Ovary (tissue), 9 donors: Measurements from ENCODE around the gene ARHGEF18. TPM values are rescaled to one million over a fixed set of nuclear protein-coding genes. Genes with fewer than 3 reads are reported as not detected.
A peak's percentile ranks its signal among the peaks of the same experiment; 100 is the strongest.
"Not testable (repeated sequence)": the region's sequence is repeated elsewhere in the genome, so short reads cannot be mapped to it uniquely, and the experiment has no call there.

ENCODE experiments used
- DNase-seq, 5 donors: peaks; one replicate each; pipeline ENCODE4 v3.0.0-alpha.2; 2019 to 2020
- H3K27ac ChIP-seq, 2 donors: fragments of 200-600 bp; one replicate each; pipeline versions ENCODE4 v1.5.1 to v1.8.0; 2019 to 2022
- H3K27me3 ChIP-seq: fragments of 200-600 bp; one replicate; pipeline ENCODE4 v1.8.0; 2022
- H3K36me3 ChIP-seq: fragments of 200-600 bp; sonication (generic); one replicate; pipeline ENCODE4 v1.5.1; 2019
- H3K4me1 ChIP-seq: one replicate; pipeline ENCODE4 v1.8.1; 2013; ENCODE audit warnings: mild to moderate bottlenecking, moderate library complexity; ENCODE audit not compliant: insufficient read depth
- H3K4me3 ChIP-seq: fragments of 200-600 bp; sonication (generic); one replicate; pipeline ENCODE4 v1.5.1; 2017
- H3K9me3 ChIP-seq, 2 donors: fragments of 200-600 bp in 1 of 2; sonication (generic) in 1 of 2; one replicate each; pipeline versions ENCODE4 v1.5.1 to v1.8.1; 2013 to 2019; ENCODE audit warnings: mild to moderate bottlenecking in 1 of 2, moderate library complexity in 1 of 2
- CTCF ChIP-seq, 3 donors: fragments of 450-650 bp in 2 of 3; fragments of 200-600 bp in 1 of 3; IDR thresholded peaks; one replicate each; pipeline versions ENCODE4 v1.5.1 to v1.8.0; 2016 to 2022; ENCODE audit warnings: antibody characterized with exemption in 3 of 3, mild to moderate bottlenecking in 1 of 3
- EP300 ChIP-seq: sonication (generic); formaldehyde crosslinking; IDR thresholded peaks from one replicate; pipeline ENCODE4 v1.6.1; 2017; ENCODE audit warnings: antibody characterized with exemption
- POLR2A ChIP-seq: fragments of 450-650 bp; IDR thresholded peaks from one replicate; pipeline ENCODE4 v1.6.1; 2017; ENCODE audit warnings: antibody characterized with exemption, mild to moderate bottlenecking, moderate library complexity
- WGBS, 3 donors: extraction: QIAGEN DNeasy Blood & Tissue Kit in 1 of 3; methylation state at CpG; one replicate each; pipeline versions ENCODE4 v1.1.5 to v1.1.7; 2013 to 2017; 5-methylcytosine and 5-hydroxymethylcytosine counted together
- intact Hi-C, 4 donors: fragments of 100-400 bp; cut with DNase I; formaldehyde crosslinking; loops; one replicate each; pipeline versions ENCODE4 v1.11.0 to v1.15.1; 2022 to 2023
- polyA plus RNA-seq, 2 donors: library from polyadenylated mRNA; stranded (reverse); fragments of 200-250 nt in 1 of 2; fragments of 350-450 nt in 1 of 2; fragmentation: Illumina TruSeq in 1 of 2; extraction: RNeasy Lipid Tissue Mini Kit (QIAGEN cat#74804) in 1 of 2; gene quantifications; one replicate each; pipeline ENCODE4 v1.2.3, GENCODE V29; 2013 to 2014
- total RNA-seq, 7 donors: library from RNA; depleted of rRNA in 2 of 7; stranded (reverse); fragments of >200 nt in 2 of 7; fragmentation: NEBNext Ultra II Directional in 3 of 7; extraction: Animal tissue kit (Norgen Biotek cat#: 25700) in 3 of 7; gene quantifications; one replicate each; pipeline versions ENCODE4 v1.1.0 to v1.2.4, GENCODE V29; 2016 to 2023
- donor health status: DM: no; HTN: no; CAD: no; lungs with moderate emphysema.
- donor health status: DM: no; HTN: no; CAD: no.
- donor health status: Bipolar disorder and iron deficiency.
- donor health status: DM: yes; HTN: yes; CAD: no.
- donor health status: DM: no; HTN: no; CAD: no.
- donor health status: DM: yes; HTN: yes; CAD: no.

Gene ARHGEF18
- total and polyA plus RNA-seq, 9 donors = 2.5 to 31.6 (median 24.9) TPM

DNA sequence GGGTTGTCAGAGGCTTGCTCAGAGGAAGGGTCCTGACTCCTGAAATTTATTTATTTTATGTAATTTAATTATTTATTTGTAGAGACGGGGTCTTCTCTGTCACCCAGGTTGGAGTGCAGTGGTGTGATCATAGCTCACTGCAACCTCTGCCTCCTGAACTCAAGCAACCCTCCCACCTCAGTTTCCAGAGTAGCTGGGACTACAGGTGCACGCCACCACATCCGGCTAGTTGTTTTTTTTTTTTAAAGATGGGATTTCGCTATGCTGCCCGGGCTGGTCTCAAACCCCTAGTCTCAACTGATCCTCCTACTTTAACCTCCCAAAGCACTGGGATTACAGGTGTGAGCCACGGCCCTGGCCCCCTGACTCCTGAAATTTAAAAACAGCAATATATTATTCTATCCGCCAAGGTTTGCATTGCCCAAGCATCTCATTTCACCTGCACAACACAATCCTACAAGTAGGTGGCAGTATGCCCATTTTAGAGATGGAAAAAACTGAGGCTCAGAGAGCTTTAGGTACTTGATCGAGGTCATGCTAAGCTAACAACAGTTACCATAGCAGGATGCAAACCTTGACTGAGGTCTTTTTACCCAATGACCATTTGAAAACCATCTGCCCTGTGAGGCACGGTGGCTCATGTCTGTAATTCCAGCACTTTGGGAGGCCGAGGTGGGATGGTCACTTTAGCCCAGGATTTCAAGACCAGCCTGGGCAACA is 18.1 kb downstream of the ARHGEF18 start:
- Histone ChIP-seq H3K9me3 (no peaks in the 10 kb centered on the region), H3K4me3 (no peak overlapping the region), H3K27ac (no peak overlapping the region), H3K4me1 (no peaks in the 10 kb centered on the region), H3K36me3 (no peaks in the 10 kb centered on the region), H3K27me3 (no peaks in the 10 kb centered on the region)
- intact Hi-C loops = loop anchor here in 1 of 4 donors (5.0 kb wide), 1 partner anchor 1965 kb away; no protein-coding TSS in a partner anchor
- DNase-seq = no peak
- TF ChIP-seq POLR2A = no peak
- TF ChIP-seq EP300 = no peak
- TF ChIP-seq CTCF (IDR thresholded peaks at IDR 0.05) = no peak
- WGBS, 3 donors = 74 to 81% (median 80%) methylated on average over 10 of the region's 10 CpGs

- H3K36me3 ChIP-seq = no peaks in the 10 kb centered on the region
- H3K4me1 ChIP-seq = no peaks in the 10 kb centered on the region
- H3K27me3 ChIP-seq = no peaks in the 10 kb centered on the region
- H3K27ac ChIP-seq = peak overlapping the region; percentile 38 to 62
- no peaks in the 10 kb centered on the region for H3K9me3 ChIP-seq
- intact Hi-C loops = loop anchor here in 1 of 4 donors (5.0 kb wide), 1 partner anchor 1964 kb away; no protein-coding TSS in a partner anchor
- H3K4me3 ChIP-seq = no peak overlapping the region
- WGBS, 3 donors = 23 to 33% (median 26%) methylated on average over 4 of the region's 4 CpGs
- peak in 3 of 5 donors; percentile 40 to 66 (median 58) for DNase-seq
- TF ChIP-seq POLR2A (no peak), CTCF (IDR thresholded peaks at IDR 0.05) (no peak), EP300 (no peak)
Observed at GRCh38 chr19:7368456-7368855, 19.7 kb downstream of the ARHGEF18 start.

- H3K9me3 ChIP-seq, H3K4me1 ChIP-seq, H3K36me3 ChIP-seq, H3K4me3 ChIP-seq, H3K27me3 ChIP-seq: not testable (repeated sequence)
- peak overlapping the region; percentile 38 to 62 for H3K27ac ChIP-seq
- WGBS, 3 donors = 22 to 28% (median 24%) methylated on average over 13 of the region's 13 CpGs
- peak; percentile 44 to 83 (median 55) for DNase-seq
- intact Hi-C loops = loop anchor here in 1 of 4 donors (5.0 kb wide), 1 partner anchor 1963 kb away; no protein-coding TSS in a partner anchor
Observed at GRCh38 chr19:7368866-7369265, 20.1 kb downstream of the ARHGEF18 start.

DNA sequence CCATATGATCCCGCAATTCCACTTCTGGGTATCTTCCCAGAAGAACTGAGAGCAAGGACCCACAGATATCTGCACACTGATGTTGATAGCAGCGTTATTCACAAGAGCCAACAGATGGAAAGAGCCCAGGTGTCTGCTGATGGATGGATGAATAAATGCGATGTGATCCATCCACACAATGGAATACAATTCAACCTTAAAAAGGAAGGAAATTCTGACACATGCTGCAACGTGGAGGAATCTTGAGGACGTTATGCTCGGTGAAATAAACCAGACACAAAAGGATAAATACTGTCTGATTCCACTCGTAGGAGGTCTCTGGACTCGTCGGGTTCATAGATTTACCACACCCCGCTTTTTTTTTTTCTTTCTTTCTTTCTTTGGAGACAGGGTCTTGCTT is 21.8 kb downstream of the ARHGEF18 start:
- H3K9me3 ChIP-seq = no peaks in the 10 kb centered on the region
- DNase-seq = no peak
- H3K27me3 ChIP-seq = no peaks in the 10 kb centered on the region
- no peak for TF ChIP-seq CTCF (IDR thresholded peaks at IDR 0.05)
- no peak for TF ChIP-seq POLR2A
- TF ChIP-seq EP300 = no peak
- no peak overlapping the region for H3K27ac ChIP-seq
- H3K4me1 ChIP-seq = no peaks in the 10 kb centered on the region
- intact Hi-C loops = no loop called here
- no peaks in the 10 kb centered on the region for H3K36me3 ChIP-seq
- WGBS, 3 donors = 56 to 83% (median 83%) methylated on average over 10 of the region's 10 CpGs
- H3K4me3 ChIP-seq = no peak overlapping the region

DNA sequence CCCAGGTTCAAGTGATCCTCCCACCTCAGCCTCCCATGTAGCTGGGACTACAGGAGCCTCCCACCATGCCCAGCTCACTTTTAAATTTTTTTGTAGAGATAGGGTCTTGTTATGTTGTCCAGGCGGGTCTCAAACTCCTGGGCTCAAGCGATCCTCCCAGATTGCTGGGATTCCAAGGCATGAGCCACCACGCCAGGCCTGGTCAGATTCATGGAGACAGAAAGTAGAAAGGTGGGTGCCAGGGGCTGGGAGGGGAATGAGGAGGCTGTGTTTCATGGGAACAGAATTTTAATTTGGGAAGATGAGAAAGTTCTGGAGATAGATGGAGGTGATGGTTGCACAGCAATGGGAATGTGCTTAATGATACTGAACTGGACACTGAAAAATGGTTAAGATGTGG is 22.3 kb downstream of the ARHGEF18 start:
- no peak for DNase-seq
- no peaks in the 10 kb centered on the region for H3K36me3 ChIP-seq
- no peaks in the 10 kb centered on the region for H3K9me3 ChIP-seq
- no peak overlapping the region for H3K4me3 ChIP-seq
- H3K27ac ChIP-seq = no peak overlapping the region
- WGBS, 3 donors = 85 to 94% (median 93%) methylated on average over 3 of the region's 3 CpGs
- TF ChIP-seq EP300 (no peak), CTCF (IDR thresholded peaks at IDR 0.05) (no peak), POLR2A (no peak)
- intact Hi-C loops = no loop called here
- H3K4me1 ChIP-seq = no peaks in the 10 kb centered on the region
- no peaks in the 10 kb centered on the region for H3K27me3 ChIP-seq
